Stomach (tissue), 4 donors: ENCODE results near the gene TOX4.

Experiments
- POLR2AphosphoS5 ChIP-seq, 3 donors: sonication (generic); formaldehyde crosslinking; IDR thresholded peaks; one replicate each; pipeline ENCODE4 v1.6.1; 2016; ENCODE audit warnings: antibody characterized with exemption in 3 of 3
- TF ChIP-seq, protein P1 (sequence below), 7 experiments: fragments of 450-650 bp in 4 of 7; fragments of 200-600 bp in 3 of 7; sonication (generic) in 3 of 7; IDR thresholded peaks; one replicate each; pipeline ENCODE4 v1.5.1; 2016 to 2019; ENCODE audit warnings: antibody characterized with exemption in 7 of 7, control low read depth in 2 of 7, mild to moderate bottlenecking in 1 of 7

- TF ChIP-seq, protein P1, sequence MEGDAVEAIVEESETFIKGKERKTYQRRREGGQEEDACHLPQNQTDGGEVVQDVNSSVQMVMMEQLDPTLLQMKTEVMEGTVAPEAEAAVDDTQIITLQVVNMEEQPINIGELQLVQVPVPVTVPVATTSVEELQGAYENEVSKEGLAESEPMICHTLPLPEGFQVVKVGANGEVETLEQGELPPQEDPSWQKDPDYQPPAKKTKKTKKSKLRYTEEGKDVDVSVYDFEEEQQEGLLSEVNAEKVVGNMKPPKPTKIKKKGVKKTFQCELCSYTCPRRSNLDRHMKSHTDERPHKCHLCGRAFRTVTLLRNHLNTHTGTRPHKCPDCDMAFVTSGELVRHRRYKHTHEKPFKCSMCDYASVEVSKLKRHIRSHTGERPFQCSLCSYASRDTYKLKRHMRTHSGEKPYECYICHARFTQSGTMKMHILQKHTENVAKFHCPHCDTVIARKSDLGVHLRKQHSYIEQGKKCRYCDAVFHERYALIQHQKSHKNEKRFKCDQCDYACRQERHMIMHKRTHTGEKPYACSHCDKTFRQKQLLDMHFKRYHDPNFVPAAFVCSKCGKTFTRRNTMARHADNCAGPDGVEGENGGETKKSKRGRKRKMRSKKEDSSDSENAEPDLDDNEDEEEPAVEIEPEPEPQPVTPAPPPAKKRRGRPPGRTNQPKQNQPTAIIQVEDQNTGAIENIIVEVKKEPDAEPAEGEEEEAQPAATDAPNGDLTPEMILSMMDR (IDR thresholded peaks at IDR 0.05), result no peak
- TF ChIP-seq POLR2AphosphoS5 (IDR thresholded peaks at IDR 0.05), result no peak
These were observed 58.8 kb downstream of the TOX4 start for GRCh38 chr14:21535545-21536417.
